ENCODE data around the gene APC. TPM values are rescaled to one million over a fixed set of nuclear protein-coding genes. Genes with fewer than 3 reads are reported as not detected.

The APC gene
- total RNA-seq, 1 experiment from 2014 or later = 47.6 TPM

- H3K4me1 Mint-ChIP-seq (ENCODE audit: low read depth, unreplicated experiment) = peaks cover 33% of the 10 kb centered on the region
- intact Hi-C loops (cut with micrococcal nuclease; ENCODE audit: unreplicated experiment) = no loop called here
- peaks cover 19% of the 10 kb centered on the region for H3K36me3 Mint-ChIP-seq (ENCODE audit: insufficient read depth, unreplicated experiment)
- H3K27me3 Mint-ChIP-seq (ENCODE audit: unreplicated experiment) = no peaks in the 10 kb centered on the region
- no TSS peak for BruUV-seq (replicated peaks)
- no peak for DNase-seq
- no peaks in the 10 kb centered on the region for H3K9me3 Mint-ChIP-seq (ENCODE audit: low read depth, unreplicated experiment)
- CTCF ChIA-PET = no interaction called here
- TF ChIP-seq CTCF (IDR thresholded peaks at IDR 0.05; ENCODE audit: unreplicated experiment) = no peak
- H3K27ac Mint-ChIP-seq (ENCODE audit: unreplicated experiment) = peak overlapping the region; percentile 87
- H3K4me3 Mint-ChIP-seq (ENCODE audit: low read depth, unreplicated experiment) = peak overlapping the region; percentile 97
Measured at GRCh38 chr5:112706446-112707016, 31.2 kb upstream of the APC start.

- intact Hi-C loops (cut with micrococcal nuclease; ENCODE audit: unreplicated experiment) = no loop called here
- Mint-ChIP-seq H3K4me3 (ENCODE audit: low read depth, unreplicated experiment) (peak overlapping the region; percentile 97), H3K36me3 (ENCODE audit: insufficient read depth, unreplicated experiment) (peaks cover 19% of the 10 kb centered on the region), H3K9me3 (ENCODE audit: low read depth, unreplicated experiment) (no peaks in the 10 kb centered on the region), H3K27ac (ENCODE audit: unreplicated experiment) (peak overlapping the region; percentile 87), H3K4me1 (ENCODE audit: low read depth, unreplicated experiment) (peaks cover 33% of the 10 kb centered on the region), H3K27me3 (ENCODE audit: unreplicated experiment) (no peaks in the 10 kb centered on the region)
- no peak for TF ChIP-seq CTCF (IDR thresholded peaks at IDR 0.05; ENCODE audit: unreplicated experiment)
- DNase-seq = peak; percentile 99
- BruUV-seq (replicated peaks) = no TSS peak
- CTCF ChIA-PET = interaction anchor here (0.7 to 1.6 kb wide), 4 partner anchors 17 to 156 kb away, joined by 3 read pairs; partner anchors contain the start of gene APC
Measured at GRCh38 chr5:112707187-112708102, 30.2 kb upstream of the APC start.

- intact Hi-C loops (cut with micrococcal nuclease; ENCODE audit: unreplicated experiment) = no loop called here
- CTCF ChIA-PET = interaction anchor here (0.7 to 1.6 kb wide), 4 partner anchors 16 to 157 kb away, joined by 3 read pairs; partner anchors contain the start of gene APC
- H3K36me3 Mint-ChIP-seq (ENCODE audit: insufficient read depth, unreplicated experiment) = peaks cover 19% of the 10 kb centered on the region
- BruUV-seq (replicated peaks) = no TSS peak
- DNase-seq = no peak
- H3K4me3 Mint-ChIP-seq (ENCODE audit: low read depth, unreplicated experiment) = peak overlapping the region; percentile 97
- H3K27ac Mint-ChIP-seq (ENCODE audit: unreplicated experiment) = peak overlapping the region; percentile 87
- H3K9me3 Mint-ChIP-seq (ENCODE audit: low read depth, unreplicated experiment) = no peaks in the 10 kb centered on the region
- no peak for TF ChIP-seq CTCF (IDR thresholded peaks at IDR 0.05; ENCODE audit: unreplicated experiment)
- H3K4me1 Mint-ChIP-seq (ENCODE audit: low read depth, unreplicated experiment) = peaks cover 33% of the 10 kb centered on the region
- H3K27me3 Mint-ChIP-seq (ENCODE audit: unreplicated experiment) = no peaks in the 10 kb centered on the region
Measured at GRCh38 chr5:112708103-112708622, 29.5 kb upstream of the APC start.

- TF ChIP-seq CTCF (IDR thresholded peaks at IDR 0.05; ENCODE audit: unreplicated experiment) = no peak
- intact Hi-C loops (cut with micrococcal nuclease; ENCODE audit: unreplicated experiment) = no loop called here
Measured at GRCh38 chr5:112709416-112709815, 28.3 kb upstream of the APC start.

More at GRCh38 chr5:112709416-112709815, 28.3 kb upstream of the APC start:
- BruUV-seq (replicated peaks) = no TSS peak
- H3K9me3 Mint-ChIP-seq (ENCODE audit: low read depth, unreplicated experiment) = no peaks in the 10 kb centered on the region
- CTCF ChIA-PET = interaction anchor here (1.5 kb wide), 1 partner anchor 19 kb away, joined by 3 read pairs; no protein-coding TSS in a partner anchor
- H3K36me3 Mint-ChIP-seq (ENCODE audit: insufficient read depth, unreplicated experiment) = peaks cover 19% of the 10 kb centered on the region
- DNase-seq = no peak
- H3K27ac Mint-ChIP-seq (ENCODE audit: unreplicated experiment) = no peak overlapping the region
- H3K27me3 Mint-ChIP-seq (ENCODE audit: unreplicated experiment) = no peaks in the 10 kb centered on the region
- peak overlapping the region; percentile 97 for H3K4me3 Mint-ChIP-seq (ENCODE audit: low read depth, unreplicated experiment)
- H3K4me1 Mint-ChIP-seq (ENCODE audit: low read depth, unreplicated experiment) = peaks cover 33% of the 10 kb centered on the region
